ENCODE results near the gene ZYG11B.
A peak's percentile ranks its signal among the peaks of the same experiment; 100 is the strongest.

Gene ZYG11B

DNA sequence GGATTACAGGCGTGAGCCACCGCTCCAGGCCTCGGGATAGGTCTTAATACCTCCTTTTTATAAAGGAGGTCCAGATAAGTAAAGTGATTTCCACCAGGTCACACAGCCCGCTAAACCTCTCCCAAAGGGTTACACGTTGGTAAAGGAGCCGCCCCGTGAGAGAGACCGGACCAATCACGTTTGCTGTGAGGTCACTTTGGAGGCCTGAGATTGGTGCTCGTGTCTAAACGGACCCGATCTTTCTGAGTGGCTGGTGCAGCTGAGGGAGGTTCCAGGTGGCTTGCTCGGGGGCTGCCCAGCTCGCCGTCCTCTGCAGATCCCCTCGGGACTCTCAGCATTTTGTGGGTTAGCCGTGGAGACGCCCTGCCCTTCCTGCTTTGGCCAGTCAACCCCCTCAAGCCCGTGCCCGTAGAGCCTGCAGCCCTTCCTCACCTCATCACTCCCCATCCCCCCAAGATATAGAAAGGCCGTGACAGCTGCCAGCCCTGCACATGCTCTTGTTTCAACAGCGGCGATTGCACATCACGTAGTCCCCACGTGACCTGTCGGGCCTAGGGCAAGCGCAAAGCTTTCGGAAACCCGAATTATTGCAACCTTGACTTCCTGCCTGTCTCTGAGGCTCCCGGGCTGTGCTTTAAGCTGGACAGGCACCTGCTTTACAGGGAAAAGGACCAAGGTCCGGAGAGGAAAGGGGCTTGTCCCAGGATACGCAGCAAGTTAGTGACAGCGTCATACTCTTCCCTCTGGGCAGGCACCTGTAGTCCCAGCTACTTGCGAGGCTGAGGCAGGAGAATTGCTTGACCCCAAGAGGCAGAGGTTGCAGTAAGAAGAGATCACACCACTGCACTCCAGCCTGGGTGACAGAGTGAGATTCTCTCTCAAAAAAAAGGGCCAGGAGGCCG lies 23.1 kb upstream of the ZYG11B start:
- TF ChIP-seq, protein P1, sequence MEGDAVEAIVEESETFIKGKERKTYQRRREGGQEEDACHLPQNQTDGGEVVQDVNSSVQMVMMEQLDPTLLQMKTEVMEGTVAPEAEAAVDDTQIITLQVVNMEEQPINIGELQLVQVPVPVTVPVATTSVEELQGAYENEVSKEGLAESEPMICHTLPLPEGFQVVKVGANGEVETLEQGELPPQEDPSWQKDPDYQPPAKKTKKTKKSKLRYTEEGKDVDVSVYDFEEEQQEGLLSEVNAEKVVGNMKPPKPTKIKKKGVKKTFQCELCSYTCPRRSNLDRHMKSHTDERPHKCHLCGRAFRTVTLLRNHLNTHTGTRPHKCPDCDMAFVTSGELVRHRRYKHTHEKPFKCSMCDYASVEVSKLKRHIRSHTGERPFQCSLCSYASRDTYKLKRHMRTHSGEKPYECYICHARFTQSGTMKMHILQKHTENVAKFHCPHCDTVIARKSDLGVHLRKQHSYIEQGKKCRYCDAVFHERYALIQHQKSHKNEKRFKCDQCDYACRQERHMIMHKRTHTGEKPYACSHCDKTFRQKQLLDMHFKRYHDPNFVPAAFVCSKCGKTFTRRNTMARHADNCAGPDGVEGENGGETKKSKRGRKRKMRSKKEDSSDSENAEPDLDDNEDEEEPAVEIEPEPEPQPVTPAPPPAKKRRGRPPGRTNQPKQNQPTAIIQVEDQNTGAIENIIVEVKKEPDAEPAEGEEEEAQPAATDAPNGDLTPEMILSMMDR (conservative IDR thresholded peaks at IDR 0.05; ENCODE audit: low read length), result no peak
- no peak for TF ChIP-seq EZH2phosphoT487 (IDR thresholded peaks at IDR 0.05; ENCODE audit: borderline replicate concordance)
- no peaks in the 10 kb centered on the region for H3F3A ChIP-seq (ENCODE audit: low read depth)
- H4K20me1 ChIP-seq (ENCODE audit: insufficient read depth, low read length, poor library complexity, severe bottlenecking), result no peaks in the 10 kb centered on the region
- no peaks in the 10 kb centered on the region for H3K9me2 ChIP-seq (replicated peaks; ENCODE audit: low read depth, low read length)
- no peaks in the 10 kb centered on the region for H3K9me3 ChIP-seq (ENCODE audit: insufficient read depth, low read depth, low read length)
- H3K79me2 ChIP-seq (ENCODE audit: insufficient read depth, low read length), result peaks cover 4% of the 10 kb centered on the region
- H3K36me3 ChIP-seq (ENCODE audit: insufficient read depth, low read length), result no peaks in the 10 kb centered on the region
- no peaks in the 10 kb centered on the region for H3K27me3 ChIP-seq (ENCODE audit: insufficient read depth, low read length, poor library complexity, severe bottlenecking)
- peak overlapping the region; percentile 65 for H3K9ac ChIP-seq (ENCODE audit: low read depth, low read length, poor library complexity, severe bottlenecking)
- H3K4me3 ChIP-seq (ENCODE audit: low read length, poor library complexity, severe bottlenecking), result peak overlapping the region; percentile 73
- peak overlapping the region; percentile 78 for H3K4me2 ChIP-seq (ENCODE audit: low read depth, low read length, poor library complexity, severe bottlenecking)
- peaks cover 21% of the 10 kb centered on the region for H3K4me1 ChIP-seq (ENCODE audit: insufficient read depth, low read length, poor library complexity, severe bottlenecking)
- peak overlapping the region; percentile 89 for H2AFZ ChIP-seq (ENCODE audit: low read length)

DNA sequence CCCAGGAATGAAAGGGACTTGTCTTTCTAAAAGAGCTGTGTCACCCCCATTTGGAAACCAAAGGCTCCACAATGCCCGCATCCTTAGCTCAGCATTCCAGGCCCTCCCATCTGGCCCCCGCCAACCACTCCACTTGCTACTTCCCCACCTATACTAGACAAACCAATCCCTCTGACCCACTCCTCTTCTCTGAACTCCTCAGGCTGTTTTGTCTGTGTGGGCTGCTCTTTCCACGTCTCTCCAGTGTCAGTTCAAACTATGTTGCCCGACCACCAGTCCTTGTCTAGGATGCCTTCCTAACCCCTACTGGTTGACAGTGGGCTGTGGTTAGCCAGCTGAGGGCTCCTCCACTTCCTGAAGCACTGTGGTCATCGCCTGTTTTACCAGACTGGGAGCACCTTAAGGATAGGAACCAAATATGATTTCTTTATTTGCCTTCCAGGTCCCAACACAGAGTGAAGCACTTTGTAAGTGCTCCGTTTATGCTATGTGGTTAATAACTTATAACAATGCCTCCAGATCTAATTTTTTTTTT lies 20.1 kb upstream of the ZYG11B start:
- H3K4me2 ChIP-seq (ENCODE audit: low read depth, low read length, poor library complexity, severe bottlenecking), result peak overlapping the region; percentile 7
- H3K4me3 ChIP-seq (ENCODE audit: low read length, poor library complexity, severe bottlenecking), result no peak overlapping the region
- H3K4me1 ChIP-seq (ENCODE audit: insufficient read depth, low read length, poor library complexity, severe bottlenecking), result peaks cover 16% of the 10 kb centered on the region
- no peaks in the 10 kb centered on the region for H3K27me3 ChIP-seq (ENCODE audit: insufficient read depth, low read length, poor library complexity, severe bottlenecking)
- no peaks in the 10 kb centered on the region for H3K9me2 ChIP-seq (replicated peaks; ENCODE audit: low read depth, low read length)
- TF ChIP-seq, protein P1 (conservative IDR thresholded peaks at IDR 0.05; ENCODE audit: low read length), result no peak
- no peak for TF ChIP-seq EZH2phosphoT487 (IDR thresholded peaks at IDR 0.05; ENCODE audit: borderline replicate concordance)
- H4K20me1 ChIP-seq (ENCODE audit: insufficient read depth, low read length, poor library complexity, severe bottlenecking), result no peaks in the 10 kb centered on the region
- H3K36me3 ChIP-seq (ENCODE audit: insufficient read depth, low read length), result no peaks in the 10 kb centered on the region
- no peak overlapping the region for H3K9ac ChIP-seq (ENCODE audit: low read depth, low read length, poor library complexity, severe bottlenecking)
- no peaks in the 10 kb centered on the region for H3K79me2 ChIP-seq (ENCODE audit: insufficient read depth, low read length)
- H3K9me3 ChIP-seq (ENCODE audit: insufficient read depth, low read depth, low read length), result no peaks in the 10 kb centered on the region
- no peak overlapping the region for H2AFZ ChIP-seq (ENCODE audit: low read length)
- H3F3A ChIP-seq (ENCODE audit: low read depth), result no peaks in the 10 kb centered on the region

DNA sequence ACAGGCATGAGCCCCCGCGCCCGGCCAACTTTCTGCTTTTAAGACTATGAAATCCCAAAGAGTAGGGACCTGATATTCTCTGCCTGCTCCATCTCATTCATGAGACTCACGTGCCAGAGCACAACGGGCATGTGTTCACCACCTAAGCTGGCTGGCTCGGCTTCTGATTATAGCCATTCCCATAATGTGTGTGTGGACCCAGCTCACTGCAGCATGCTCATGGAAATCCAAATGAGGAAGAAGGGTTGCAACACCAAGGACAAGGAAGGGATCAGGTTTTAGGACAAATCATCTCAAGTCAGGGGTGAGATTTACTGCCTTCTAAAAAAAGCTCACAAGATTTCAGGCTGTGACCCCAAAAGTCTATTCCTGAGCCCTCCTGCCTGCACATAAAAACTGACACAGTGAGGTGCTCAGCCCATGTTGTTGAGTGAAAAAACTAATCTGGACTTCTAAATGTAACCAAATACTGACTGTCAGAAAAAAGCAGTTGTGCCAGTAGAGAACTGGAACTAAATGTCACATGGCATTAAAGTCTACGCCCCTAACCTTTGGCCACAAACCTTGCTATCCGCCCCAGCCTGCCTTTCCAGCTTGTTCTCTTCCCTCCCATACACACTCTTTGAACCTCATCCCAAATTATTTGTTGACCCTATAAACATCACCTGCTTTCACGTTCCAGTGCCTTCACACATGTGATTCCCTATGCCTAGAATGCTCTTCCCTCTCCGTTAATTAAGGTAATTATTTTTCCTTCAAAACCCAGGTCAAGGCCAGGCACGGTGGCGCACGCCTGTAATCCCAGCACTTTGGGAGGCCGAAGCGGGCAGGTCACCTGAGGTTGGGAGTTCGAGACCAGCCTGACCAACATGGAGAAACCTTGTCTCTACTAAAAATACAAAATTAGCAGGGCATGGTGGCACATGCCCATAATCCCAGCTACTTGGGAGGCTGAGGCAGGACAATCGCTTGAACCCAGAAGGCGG lies 19.0 kb upstream of the ZYG11B start:
- Histone ChIP-seq H3F3A (ENCODE audit: low read depth) (no peaks in the 10 kb centered on the region), H3K9me3 (ENCODE audit: insufficient read depth, low read depth, low read length) (no peaks in the 10 kb centered on the region), H3K4me2 (ENCODE audit: low read depth, low read length, poor library complexity, severe bottlenecking) (no peak overlapping the region), H4K20me1 (ENCODE audit: insufficient read depth, low read length, poor library complexity, severe bottlenecking) (no peaks in the 10 kb centered on the region), H3K4me1 (ENCODE audit: insufficient read depth, low read length, poor library complexity, severe bottlenecking) (peaks cover 16% of the 10 kb centered on the region), H3K36me3 (ENCODE audit: insufficient read depth, low read length) (no peaks in the 10 kb centered on the region), H2AFZ (ENCODE audit: low read length) (no peak overlapping the region), H3K9ac (ENCODE audit: low read depth, low read length, poor library complexity, severe bottlenecking) (no peak overlapping the region), H3K27me3 (ENCODE audit: insufficient read depth, low read length, poor library complexity, severe bottlenecking) (no peaks in the 10 kb centered on the region), H3K9me2 (replicated peaks; ENCODE audit: low read depth, low read length) (no peaks in the 10 kb centered on the region), H3K79me2 (ENCODE audit: insufficient read depth, low read length) (no peaks in the 10 kb centered on the region), H3K4me3 (ENCODE audit: low read length, poor library complexity, severe bottlenecking) (no peak overlapping the region)
- TF ChIP-seq, protein P1 (conservative IDR thresholded peaks at IDR 0.05; ENCODE audit: low read length), result no peak
- TF ChIP-seq EZH2phosphoT487 (IDR thresholded peaks at IDR 0.05; ENCODE audit: borderline replicate concordance), result no peak
